Measurements from ENCODE around the gene MMP14. TPM values are rescaled to one million over a fixed set of nuclear protein-coding genes. Genes with fewer than 3 reads are reported as not detected.
A peak's percentile ranks its signal among the peaks of the same experiment; 100 is the strongest.

Gene MMP14
- total and polyA plus RNA-seq, 9 of the 15 experiments (the other 6 are each of a cell fraction or from before 2014, with no cell fraction given) = 0.36 to 5.8 (median 1.3) TPM; not detected in 2

- TF ChIP-seq NR2C2 (CRISPR knock-in tag; IDR thresholded peaks at IDR 0.05) (peak; percentile 53; the same call in 1 of the 2 replicates), NR2C2 (tag; IDR thresholded peaks at IDR 0.05) (peak; percentile 70; the same call in 1 of the 2 replicates), ZNF76 (CRISPR knock-in tag; IDR thresholded peaks at IDR 0.05; ENCODE audit: borderline replicate concordance) (no peak), SNRNP70 (optimal IDR thresholded peaks at IDR 0.05; ENCODE audit: low read depth, low read length) (no peak), SMARCA4 (IDR thresholded peaks at IDR 0.05) (no peak), NCOR1 (IDR thresholded peaks at IDR 0.05) (no peak; the same call in 1 of the 2 replicates), CCNT2 (IDR thresholded peaks at IDR 0.05; ENCODE audit: borderline replicate concordance, extremely low read depth, insufficient read length, low read depth, low read length) (peak; percentile 92), MCM5 (IDR thresholded peaks at IDR 0.05; ENCODE audit: low read depth) (no peak), PURB (CRISPR knock-in tag; IDR thresholded peaks at IDR 0.05; ENCODE audit: low read depth) (no peak), SRF (CRISPR knock-in tag; IDR thresholded peaks at IDR 0.05) (no peak), ZFP1 (CRISPR knock-in tag; IDR thresholded peaks at IDR 0.05) (no peak), CBFA2T3 (IDR thresholded peaks at IDR 0.05) (0 out of 2 replicates have a peak, but pooled peaks have one; percentile 4), CC2D1A (IDR thresholded peaks at IDR 0.05) (no peak), BCLAF1 (IDR thresholded peaks at IDR 0.05; ENCODE audit: borderline replicate concordance in 1 of 2, control insufficient read depth in 1 of 2, low read depth in 2 of 2, low read length in 1 of 2) (no peak), GTF2B (IDR thresholded peaks at IDR 0.05; ENCODE audit: extremely low read depth, insufficient read length) (no peak), MCM3 (IDR thresholded peaks at IDR 0.05) (no peak), ZNF324 (CRISPR knock-in tag; IDR thresholded peaks at IDR 0.05) (no peak), HMG20A (CRISPR knock-in tag; conservative IDR thresholded peaks at IDR 0.05) (no peak), RFX5 (IDR thresholded peaks at IDR 0.05; ENCODE audit: low read depth, low read length) (no peak), ARID4B (CRISPR knock-in tag; IDR thresholded peaks at IDR 0.05) (no peak; the same call in 1 of the 2 replicates), MAFK (IDR thresholded peaks at IDR 0.05; ENCODE audit: low read length) (no peak)
These were observed 35.0 kb downstream of the MMP14 start, which contains the start of gene LRP10 (continued) for GRCh38 chr14:22871224-22872032.

Data from K562 (cell line).